Lower leg skin (tissue), 3 donors: Measurements from ENCODE around the gene SEPTIN14.
"Not testable (repeated sequence)": the region's sequence is repeated elsewhere in the genome, so short reads cannot be mapped to it uniquely, and the experiment has no call there.

Source experiments
- POLR2A ChIP-seq, 2 donors: fragments of 450-650 bp; IDR thresholded peaks; one replicate each; pipeline ENCODE4 v1.6.1; 2016 to 2017; ENCODE audit warnings: antibody characterized with exemption in 2 of 2, mild to moderate bottlenecking in 1 of 2, moderate library complexity in 1 of 2
- TF ChIP-seq, protein P1 (sequence below), 3 donors: fragments of 450-650 bp; IDR thresholded peaks; one replicate each; pipeline ENCODE4 v1.5.1; 2016; ENCODE audit warnings: antibody characterized with exemption in 3 of 3, mild to moderate bottlenecking in 3 of 3, moderate library complexity in 2 of 3

DNA sequence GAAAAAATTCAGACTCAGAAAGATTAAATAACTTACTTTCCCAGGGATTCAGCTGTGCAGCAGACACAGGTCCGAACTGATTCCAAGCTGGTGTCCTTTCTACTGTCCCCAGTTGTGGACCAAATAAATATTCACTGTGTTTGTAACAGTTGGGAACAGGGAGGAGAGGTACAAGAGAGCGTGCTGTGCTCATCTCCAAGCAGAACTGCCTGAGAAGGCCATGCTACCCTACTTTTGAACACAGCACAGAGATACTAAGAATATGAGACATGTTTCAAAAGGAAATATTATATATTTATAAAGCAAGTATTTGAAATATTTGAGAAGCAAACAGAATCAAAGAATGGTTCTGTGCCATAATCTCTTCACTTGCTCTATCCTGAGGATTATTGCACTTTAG, at the start of gene SEPTIN14:
- TF ChIP-seq POLR2A (IDR thresholded peaks at IDR 0.05) = not testable (repeated sequence)
- TF ChIP-seq, protein P1, sequence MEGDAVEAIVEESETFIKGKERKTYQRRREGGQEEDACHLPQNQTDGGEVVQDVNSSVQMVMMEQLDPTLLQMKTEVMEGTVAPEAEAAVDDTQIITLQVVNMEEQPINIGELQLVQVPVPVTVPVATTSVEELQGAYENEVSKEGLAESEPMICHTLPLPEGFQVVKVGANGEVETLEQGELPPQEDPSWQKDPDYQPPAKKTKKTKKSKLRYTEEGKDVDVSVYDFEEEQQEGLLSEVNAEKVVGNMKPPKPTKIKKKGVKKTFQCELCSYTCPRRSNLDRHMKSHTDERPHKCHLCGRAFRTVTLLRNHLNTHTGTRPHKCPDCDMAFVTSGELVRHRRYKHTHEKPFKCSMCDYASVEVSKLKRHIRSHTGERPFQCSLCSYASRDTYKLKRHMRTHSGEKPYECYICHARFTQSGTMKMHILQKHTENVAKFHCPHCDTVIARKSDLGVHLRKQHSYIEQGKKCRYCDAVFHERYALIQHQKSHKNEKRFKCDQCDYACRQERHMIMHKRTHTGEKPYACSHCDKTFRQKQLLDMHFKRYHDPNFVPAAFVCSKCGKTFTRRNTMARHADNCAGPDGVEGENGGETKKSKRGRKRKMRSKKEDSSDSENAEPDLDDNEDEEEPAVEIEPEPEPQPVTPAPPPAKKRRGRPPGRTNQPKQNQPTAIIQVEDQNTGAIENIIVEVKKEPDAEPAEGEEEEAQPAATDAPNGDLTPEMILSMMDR (IDR thresholded peaks at IDR 0.05) = not testable (repeated sequence)
